GM18873 (cell line): ENCODE results near the gene TPR.

Experiments
- ATAC-seq: cut with Tn5 transposase; IDR thresholded peaks from one replicate; pipeline ENCODE4 v1.9.1; 2021; ENCODE audit warnings: mild to moderate bottlenecking, moderate library complexity, moderate number of reproducible peaks; ENCODE audit not compliant: unreplicated experiment, low FRiP score

The TPR gene

DNA sequence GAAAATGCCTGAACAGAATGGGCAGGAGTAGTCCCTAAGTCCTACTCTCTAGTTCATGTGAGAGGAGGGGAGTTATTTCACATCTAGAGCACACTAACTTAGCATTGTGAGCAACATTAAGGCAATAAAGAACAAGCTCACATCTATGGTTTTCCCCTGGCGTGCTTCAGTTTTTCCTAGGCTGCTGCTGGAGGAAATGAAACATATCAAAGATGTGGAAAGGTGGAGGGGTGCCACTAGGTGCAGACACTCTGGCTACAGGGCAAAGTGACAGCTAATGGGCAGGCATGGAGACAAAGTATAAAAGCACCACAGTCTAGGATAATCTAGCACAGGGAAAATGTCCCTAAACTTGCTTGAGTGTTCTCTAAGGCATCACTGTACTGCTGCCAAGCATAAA, 82.2 kb downstream of the TPR start:
- no peak for ATAC-seq

DNA sequence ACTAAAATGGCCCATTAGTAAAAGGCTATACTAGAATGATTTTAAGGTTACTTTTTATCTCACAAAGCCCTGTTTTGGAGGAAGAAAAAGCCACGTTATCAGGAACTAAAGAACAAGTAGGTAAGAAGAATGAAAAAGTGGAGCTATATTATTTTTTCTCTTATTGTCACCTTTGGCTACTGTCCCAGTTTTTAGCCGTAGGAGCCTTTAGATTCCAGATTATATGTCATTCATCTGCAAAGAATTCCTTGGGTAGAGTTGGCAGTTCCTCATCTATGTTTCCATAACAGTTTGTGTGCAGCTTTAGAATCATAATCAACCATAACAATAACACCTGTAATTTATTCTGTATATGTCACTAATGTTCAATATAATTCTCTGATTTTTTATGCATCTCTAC, 83.8 kb downstream of the TPR start:
- no peak for ATAC-seq

DNA sequence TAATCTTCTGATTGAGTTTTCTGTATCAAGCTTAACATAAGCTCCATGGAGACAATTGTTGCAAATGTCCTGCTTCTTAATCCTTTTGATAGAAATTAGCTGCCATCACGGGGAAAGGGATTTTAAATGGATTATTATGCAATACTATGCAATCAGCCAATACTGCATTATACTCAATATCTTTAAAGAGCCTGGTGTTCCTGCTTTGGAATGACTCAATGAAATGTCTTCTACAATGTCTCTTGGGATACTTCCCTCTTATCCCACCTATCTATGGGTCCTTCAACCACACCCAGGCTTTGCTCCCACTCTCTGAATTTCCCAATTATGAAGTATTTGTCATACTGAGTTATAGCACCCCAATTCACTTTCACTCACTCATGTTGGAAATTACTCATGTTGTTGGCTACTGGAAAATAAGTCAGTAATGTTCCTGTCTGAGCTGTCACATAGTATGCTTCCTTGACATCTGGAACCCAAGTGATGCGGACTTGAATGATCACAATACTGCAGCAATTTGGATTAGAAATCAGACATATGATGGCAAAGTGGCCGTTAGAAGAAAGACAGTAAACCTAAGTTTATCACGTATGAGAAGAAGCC, 85.0 kb downstream of the TPR start:
- no peak for ATAC-seq

- ATAC-seq = no peak
These were observed 88.3 kb downstream of the TPR start for GRCh38 chr1:186286615-186287315.

DNA sequence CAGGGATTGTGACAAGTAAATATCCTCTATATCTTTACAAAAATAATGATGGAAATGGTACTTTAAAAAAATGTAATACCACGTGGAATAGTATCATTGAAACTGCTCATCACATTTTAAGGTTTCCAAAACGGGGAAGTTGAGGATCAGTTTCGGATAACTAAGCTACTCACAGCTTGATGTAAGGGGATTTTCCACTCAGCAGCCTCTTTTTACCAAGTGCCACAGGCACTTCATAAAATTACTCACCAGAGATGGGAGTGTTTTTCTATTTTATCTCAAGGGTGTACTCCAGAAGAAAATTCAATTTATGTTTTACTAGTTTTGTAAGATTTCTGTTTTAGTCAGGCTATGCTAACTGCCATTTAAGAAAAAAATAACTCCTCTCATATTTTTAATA, 91.7 kb downstream of the TPR start:
- ATAC-seq = no peak

- ATAC-seq = no peak
These were observed 92.6 kb downstream of the TPR start for GRCh38 chr1:186282466-186282865.

DNA sequence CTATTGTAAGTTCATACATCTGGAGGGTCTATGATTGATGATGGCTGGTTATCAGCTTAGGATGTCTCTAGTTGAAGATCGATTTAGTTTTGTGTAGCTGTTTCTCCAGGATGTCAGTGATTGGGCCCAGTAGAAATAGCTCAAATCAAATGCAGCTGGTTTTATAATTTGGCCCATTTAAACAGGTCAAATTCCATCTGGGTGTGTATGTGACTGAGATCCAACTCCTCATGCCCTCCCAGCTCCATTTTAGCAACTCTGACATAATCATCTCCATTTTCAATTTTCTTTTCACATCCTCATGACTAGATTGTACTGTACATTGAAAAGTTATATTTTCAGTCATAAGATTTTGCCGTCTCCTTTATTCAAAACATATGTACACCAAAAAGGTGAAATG, 99.2 kb downstream of the TPR start:
- ATAC-seq = no peak

DNA sequence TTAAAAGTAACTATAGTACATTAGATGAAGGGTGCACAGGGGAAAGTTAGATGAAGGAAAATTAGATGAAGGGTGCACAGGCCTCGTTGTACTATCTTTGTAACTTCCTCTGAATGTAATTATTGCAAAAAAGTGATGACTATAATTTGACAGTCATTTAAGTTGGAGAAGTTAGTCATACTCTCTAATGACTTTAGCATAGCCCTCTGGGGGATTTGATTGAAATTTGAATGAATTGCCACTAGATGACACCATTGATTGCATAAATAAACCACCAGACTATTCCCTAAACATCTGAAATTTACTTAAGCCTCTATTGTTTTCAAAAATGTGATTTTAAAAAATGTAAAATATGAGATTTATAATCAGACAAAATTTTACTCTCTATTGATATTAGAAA, 102.6 kb downstream of the TPR start:
- no peak for ATAC-seq

DNA sequence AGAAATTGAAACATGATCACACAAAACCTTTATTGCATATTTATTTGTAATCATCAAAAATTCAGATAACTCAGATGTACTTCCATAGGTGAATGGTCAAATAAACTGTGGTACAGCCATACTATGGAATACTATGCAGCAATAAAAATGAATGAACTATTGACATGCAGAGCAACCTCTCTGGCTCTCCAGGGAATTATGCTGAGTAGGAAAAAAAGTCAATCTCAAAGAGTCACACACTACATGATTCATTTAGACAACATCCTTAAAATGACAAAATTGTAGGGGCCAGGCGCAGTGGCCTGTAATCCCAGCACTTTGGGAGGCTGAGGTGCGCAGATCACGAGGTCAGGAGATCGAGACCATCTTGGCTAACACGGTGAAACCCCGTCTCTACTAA, 104.0 kb downstream of the TPR start:
- no peak for ATAC-seq
